Mesenchymal stem cell (in vitro differentiated cells and primary cell): ENCODE data around the gene RGPD6. TPM values are rescaled to one million over a fixed set of nuclear protein-coding genes. Genes with fewer than 3 reads are reported as not detected.
"Not testable (repeated sequence)": the region's sequence is repeated elsewhere in the genome, so short reads cannot be mapped to it uniquely, and the experiment has no call there.

Experiments
- DNase-seq: peaks from one replicate; pipeline ENCODE4 v3.0.0-alpha.2; 2013
- H2AFZ ChIP-seq: one replicate; pipeline ENCODE4 v1.6.1; 2013; ENCODE audit warnings: low read depth, mild to moderate bottlenecking, control low read depth, inconsistent platforms, low read length, moderate library complexity
- H2AK5ac ChIP-seq: 2 replicates; pipeline ENCODE4 v1.6.1; 2013; ENCODE audit warnings: low read length, moderate library complexity, mild to moderate bottlenecking, inconsistent platforms; ENCODE audit not compliant: severe bottlenecking
- H2BK120ac ChIP-seq: one replicate; pipeline ENCODE4 v1.6.1; 2013; ENCODE audit warnings: low read depth, mild to moderate bottlenecking, inconsistent platforms, low read length, moderate library complexity
- H2BK12ac ChIP-seq, 2 experiments: one replicate each; pipeline ENCODE4 v1.6.1; 2013; ENCODE audit warnings: inconsistent platforms in 2 of 2, low read length in 2 of 2, mild to moderate bottlenecking in 2 of 2, moderate library complexity in 2 of 2, control low read depth in 1 of 2
- H2BK15ac ChIP-seq: one replicate; pipeline ENCODE4 v1.6.1; 2013; ENCODE audit warnings: mild to moderate bottlenecking, low read depth, inconsistent platforms; ENCODE audit not compliant: poor library complexity, severe bottlenecking
- H2BK5ac ChIP-seq: 2 replicates; pipeline ENCODE4 v1.6.1; 2013; ENCODE audit warnings: low read depth, mild to moderate bottlenecking, low read length, control low read depth, inconsistent platforms; ENCODE audit not compliant: poor library complexity, severe bottlenecking
- H3K14ac ChIP-seq, 2 experiments: one replicate each; pipeline ENCODE4 v1.6.1; 2013; ENCODE audit warnings: inconsistent platforms in 2 of 2, low read length in 2 of 2, control low read depth in 1 of 2, mild to moderate bottlenecking in 1 of 2, moderate library complexity in 1 of 2
- H3K18ac ChIP-seq, 2 experiments: one replicate each; pipeline ENCODE4 v1.6.1; 2013; ENCODE audit warnings: inconsistent platforms in 2 of 2, low read length in 2 of 2, control low read depth in 1 of 2, low read depth in 1 of 2, mild to moderate bottlenecking in 1 of 2
- H3K23ac ChIP-seq, 2 experiments: one replicate each; pipeline ENCODE4 v1.6.1; 2013; ENCODE audit warnings: inconsistent platforms in 2 of 2, low read length in 2 of 2, mild to moderate bottlenecking in 2 of 2, moderate library complexity in 2 of 2, control low read depth in 1 of 2
- H3K27ac ChIP-seq: 2 replicates; pipeline ENCODE4 v1.5.1; 2013; ENCODE audit warnings: mild to moderate bottlenecking, moderate library complexity, low read length, control low read depth, inconsistent platforms; ENCODE audit not compliant: poor library complexity, severe bottlenecking
- H3K27me3 ChIP-seq, 2 experiments: 2 replicates each; pipeline versions ENCODE4 v1.6.1 to v1.7.0; 2013; ENCODE audit warnings: low read length in 2 of 2, mild to moderate bottlenecking in 2 of 2, moderate library complexity in 2 of 2, control low read depth in 1 of 2, inconsistent platforms in 1 of 2; ENCODE audit not compliant: control insufficient read depth in 1 of 2, insufficient read depth in 1 of 2
- H3K36me3 ChIP-seq, 2 experiments: 2 replicates each; pipeline versions ENCODE4 v1.6.1 to v1.7.0; 2013; ENCODE audit warnings: low read length in 2 of 2, control low read depth in 1 of 2, inconsistent platforms in 1 of 2, low read depth in 1 of 2, mild to moderate bottlenecking in 1 of 2; ENCODE audit not compliant: insufficient read depth in 2 of 2, control insufficient read depth in 1 of 2
- H3K4ac ChIP-seq, 2 experiments: one replicate each; pipeline ENCODE4 v1.6.1; 2013; ENCODE audit warnings: inconsistent platforms in 2 of 2, low read length in 2 of 2, mild to moderate bottlenecking in 2 of 2, moderate library complexity in 2 of 2, control low read depth in 1 of 2, low read depth in 1 of 2
- H3K4me1 ChIP-seq: 2 replicates; pipeline ENCODE4 v1.6.1; 2013; ENCODE audit warnings: low read depth, low read length, control low read depth; ENCODE audit not compliant: control insufficient read depth, insufficient read depth
- H3K4me2 ChIP-seq: 2 replicates; pipeline ENCODE4 v1.6.1; 2013; ENCODE audit warnings: low read length, mild to moderate bottlenecking, inconsistent platforms; ENCODE audit not compliant: poor library complexity, severe bottlenecking
- H3K4me3 ChIP-seq, 2 experiments: 2 replicates each; pipeline versions ENCODE4 v1.5.1 to v1.7.0; 2013; ENCODE audit warnings: low read length in 2 of 2, mild to moderate bottlenecking in 2 of 2, control low read depth in 1 of 2, low read depth in 1 of 2; ENCODE audit not compliant: insufficient read depth in 1 of 2
- H3K79me1 ChIP-seq: replicated peaks from 2 replicates; pipeline ENCODE4 v1.6.1; 2013; ENCODE audit warnings: mild to moderate bottlenecking, control low read depth, low read length, inconsistent platforms; ENCODE audit not compliant: poor library complexity, severe bottlenecking
- H3K9ac ChIP-seq: 2 replicates; pipeline ENCODE4 v1.7.0; 2013; ENCODE audit warnings: mild to moderate bottlenecking, low read length, moderate library complexity
- H3K9me3 ChIP-seq: 2 replicates; pipeline ENCODE4 v1.7.0; 2013; ENCODE audit warnings: mild to moderate bottlenecking, low read length; ENCODE audit not compliant: control insufficient read depth
- H4K8ac ChIP-seq: one replicate; pipeline ENCODE4 v1.6.1; 2013; ENCODE audit warnings: inconsistent platforms, mild to moderate bottlenecking, low read length, moderate library complexity
- H4K91ac ChIP-seq: one replicate; pipeline ENCODE4 v1.6.1; 2013; ENCODE audit warnings: mild to moderate bottlenecking, low read length, inconsistent platforms
- WGBS: methylation state at CpG from one replicate; pipeline ENCODE4 v1.1.7; 2013; ENCODE audit warnings: mixed read lengths; 5-methylcytosine and 5-hydroxymethylcytosine counted together
- small RNA-seq: library from polyadenylated mRNA; stranded (forward); fragments of <200 nt; extraction: miRNeasy Mini kit (QIAGEN cat#:217004); gene quantifications from one replicate; pipeline ENCODE3, GENCODE V24; 2013; ENCODE audit warnings: low read depth

RGPD6 gene

DNA sequence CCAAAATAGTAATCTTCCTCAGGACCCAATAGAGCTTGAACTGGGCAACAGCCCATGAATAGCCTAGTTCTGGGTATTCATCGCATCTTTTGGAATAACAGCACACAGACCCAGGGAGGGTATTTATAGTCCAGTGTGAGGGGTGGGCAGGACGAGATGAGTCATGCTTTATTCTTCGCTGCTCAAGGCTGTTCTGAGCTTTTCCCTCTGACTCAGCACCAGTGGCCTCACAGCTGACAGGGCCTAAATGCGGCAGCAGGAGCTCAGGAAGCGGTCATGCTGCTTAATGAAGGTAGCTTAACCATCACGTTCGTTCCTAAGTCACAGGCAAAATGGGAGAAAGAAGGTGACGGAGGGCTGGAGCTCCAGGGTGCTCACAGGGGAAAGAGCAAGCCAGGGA is 111.7 kb downstream of the RGPD6 start:
- H4K8ac ChIP-seq, H2BK120ac ChIP-seq, H2BK15ac ChIP-seq, H3K23ac ChIP-seq, H4K91ac ChIP-seq, H3K27ac ChIP-seq, H3K27me3 ChIP-seq, H3K36me3 ChIP-seq, H3K4me3 ChIP-seq, H2AK5ac ChIP-seq, H2BK5ac ChIP-seq, DNase-seq, H3K4me2 ChIP-seq, H3K9me3 ChIP-seq, H2AFZ ChIP-seq, H3K79me1 ChIP-seq, H3K4me1 ChIP-seq, H3K4ac ChIP-seq, H3K18ac ChIP-seq, H3K14ac ChIP-seq, H2BK12ac ChIP-seq, H3K9ac ChIP-seq: not testable (repeated sequence)
- WGBS, result no CpG with 5 or more reads among the region's 8 CpGs

Small RNA genes lying within 50 kb of the gene (small RNA-seq; reads per million reads assigned to genes)
- not detected for gene AC108938.1
